Measurements from ENCODE around the gene C18orf54.
A peak's percentile ranks its signal among the peaks of the same experiment; 100 is the strongest.
"Not testable (repeated sequence)": the region's sequence is repeated elsewhere in the genome, so short reads cannot be mapped to it uniquely, and the experiment has no call there.

C18orf54 gene

DNA sequence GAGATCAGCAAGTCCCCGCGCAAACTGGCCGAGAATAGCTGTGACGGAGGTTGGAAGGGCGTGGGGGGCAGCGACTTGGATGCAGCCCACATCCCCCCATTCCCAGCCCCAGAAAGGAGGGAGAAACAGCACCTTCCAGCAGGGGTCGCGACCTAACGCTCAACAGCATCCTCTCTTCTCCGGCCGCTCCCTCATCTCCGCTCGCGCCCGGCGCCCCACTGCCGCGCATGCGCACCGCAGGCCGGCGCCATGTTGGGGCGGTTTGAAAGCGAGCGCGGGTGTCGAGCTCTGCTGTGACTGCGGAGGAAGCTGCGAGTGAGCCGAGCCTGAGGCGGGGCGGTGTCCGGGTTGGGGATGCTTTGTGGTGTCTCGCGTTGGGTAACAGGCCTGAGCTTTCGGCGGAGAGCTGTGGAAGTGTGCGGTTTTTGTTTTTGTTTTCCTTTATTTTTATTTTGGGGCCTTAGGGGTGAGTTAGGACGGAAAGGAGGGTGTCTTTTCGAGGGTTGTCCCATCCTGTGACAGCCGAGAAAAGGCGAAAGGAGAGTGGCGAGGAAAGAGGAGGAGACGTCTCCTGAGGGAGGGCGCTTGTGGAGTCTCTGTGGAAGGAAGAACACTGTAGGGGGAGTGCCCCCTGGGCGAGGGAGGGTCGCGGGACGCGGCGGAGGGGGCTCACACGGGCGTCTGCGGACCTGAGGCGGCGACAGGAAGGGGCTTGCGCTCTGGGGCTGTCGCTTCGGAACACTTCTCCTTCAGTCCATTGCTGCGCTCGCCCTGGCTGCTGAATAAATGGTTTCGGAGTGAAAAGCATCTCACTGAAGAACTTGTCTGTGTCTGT, at the start of gene C18orf54, which contains the start of gene STARD6:
TSS of gene C18orf54 (plus strand) at position 247 of the 835 bp plus-strand sequence. CDS start 2,667 bp downstream, outside the sequence.
TSS of gene STARD6 (minus strand) at position 199 of the 835 bp plus-strand sequence. CDS start 3,285 bp downstream, outside the sequence.
- peaks cover 0 to 6% of the 10 kb centered on the region in 2 donors for H3K4me1 ChIP-seq (ENCODE audit: control insufficient read depth in 1 of 2, insufficient read depth in 2 of 2, low read length in 2 of 2)
- no peaks in the 10 kb centered on the region for H3K36me3 ChIP-seq (ENCODE audit: control insufficient read depth in 1 of 2, insufficient read depth in 2 of 2, low read length in 2 of 2)
- peaks cover 0 to 7% of the 10 kb centered on the region in 2 donors for H3K27me3 ChIP-seq (ENCODE audit: control insufficient read depth in 1 of 2, insufficient read depth in 2 of 2, low read length in 2 of 2)
- peak within 1 kb of the TSS; percentile 61 to 63 for H3K9ac ChIP-seq (ENCODE audit: low read depth in 1 of 2, low read length in 2 of 2)
- no peaks in the 10 kb centered on the region for H3K9me3 ChIP-seq (ENCODE audit: control insufficient read depth in 1 of 2, low read length in 2 of 2)
- peak within 1 kb of the TSS; percentile 74 to 89 for H3K4me3 ChIP-seq (ENCODE audit: low read depth in 1 of 2, low read length in 2 of 2)
- no peak within 1 kb of the TSS for H3K27ac ChIP-seq (ENCODE audit: low read depth, low read length)

DNA sequence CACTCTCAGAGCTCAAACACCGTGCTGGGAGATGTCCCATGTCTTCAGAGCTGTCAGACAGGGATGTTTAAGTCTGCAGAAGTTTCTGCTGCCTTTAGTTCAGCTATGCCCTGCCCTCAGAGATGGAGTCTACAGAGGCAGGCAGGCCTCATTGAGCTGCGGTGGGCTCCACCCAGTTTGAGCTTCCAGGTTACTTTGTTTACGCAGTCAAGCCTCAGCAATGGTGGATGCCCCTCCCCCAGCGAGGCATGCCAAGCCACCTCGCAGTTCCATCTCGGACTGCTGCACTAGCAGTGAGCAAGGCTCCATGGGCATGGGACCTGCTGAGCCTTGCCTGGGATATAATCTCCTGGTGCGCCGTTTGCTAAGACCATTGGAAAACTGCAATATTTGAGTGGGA, 48.1 kb upstream of the C18orf54 start:
- not testable (repeated sequence) for H3K9ac ChIP-seq (ENCODE audit: low read depth in 1 of 2, low read length in 2 of 2); H3K27ac ChIP-seq (ENCODE audit: low read depth, low read length); H3K9me3 ChIP-seq (ENCODE audit: control insufficient read depth in 1 of 2, low read length in 2 of 2); H3K36me3 ChIP-seq (ENCODE audit: control insufficient read depth in 1 of 2, insufficient read depth in 2 of 2, low read length in 2 of 2); H3K4me3 ChIP-seq (ENCODE audit: low read depth in 1 of 2, low read length in 2 of 2); H3K27me3 ChIP-seq (ENCODE audit: control insufficient read depth in 1 of 2, insufficient read depth in 2 of 2, low read length in 2 of 2); H3K4me1 ChIP-seq (ENCODE audit: control insufficient read depth in 1 of 2, insufficient read depth in 2 of 2, low read length in 2 of 2)

GRCh38 chr18:54316071-54316820, 41.5 kb upstream of the C18orf54 start:
- no peak overlapping the region for H3K27ac ChIP-seq (ENCODE audit: low read depth, low read length)
- no peak overlapping the region for H3K4me3 ChIP-seq (ENCODE audit: low read depth in 1 of 2, low read length in 2 of 2)
- H3K9me3 ChIP-seq (ENCODE audit: control insufficient read depth in 1 of 2, low read length in 2 of 2) = peaks cover 0 to 4% of the 10 kb centered on the region in 2 donors
- no peaks in the 10 kb centered on the region for H3K36me3 ChIP-seq (ENCODE audit: control insufficient read depth in 1 of 2, insufficient read depth in 2 of 2, low read length in 2 of 2)
- H3K9ac ChIP-seq (ENCODE audit: low read depth in 1 of 2, low read length in 2 of 2) = no peak overlapping the region
- no peaks in the 10 kb centered on the region for H3K4me1 ChIP-seq (ENCODE audit: control insufficient read depth in 1 of 2, insufficient read depth in 2 of 2, low read length in 2 of 2)
- no peaks in the 10 kb centered on the region for H3K27me3 ChIP-seq (ENCODE audit: control insufficient read depth in 1 of 2, insufficient read depth in 2 of 2, low read length in 2 of 2)

DNA sequence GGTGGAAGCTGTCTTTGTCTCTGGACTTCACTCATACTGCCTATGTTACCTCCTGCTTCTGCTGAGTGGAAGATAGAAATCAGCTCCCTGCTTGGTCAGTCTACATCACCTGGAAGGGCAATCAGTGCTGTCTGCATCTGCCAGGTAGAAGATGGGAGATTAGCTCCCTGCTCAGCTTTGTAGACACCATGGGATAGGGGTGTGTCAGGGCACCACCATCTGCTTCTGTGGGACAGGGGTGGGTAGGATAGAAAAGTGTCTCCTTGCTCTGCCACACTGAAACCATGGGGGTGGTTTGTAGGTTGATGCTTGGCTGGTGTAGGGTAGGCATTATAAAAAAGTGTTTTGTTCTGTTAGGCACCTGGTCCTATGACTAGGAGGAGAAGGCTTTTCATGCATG, 34.1 kb upstream of the C18orf54 start:
- H3K27ac ChIP-seq (ENCODE audit: low read depth, low read length) = no peak overlapping the region
- no peaks in the 10 kb centered on the region for H3K36me3 ChIP-seq (ENCODE audit: control insufficient read depth in 1 of 2, insufficient read depth in 2 of 2, low read length in 2 of 2)
- no peak overlapping the region for H3K9ac ChIP-seq (ENCODE audit: low read depth in 1 of 2, low read length in 2 of 2)
- no peaks in the 10 kb centered on the region for H3K4me1 ChIP-seq (ENCODE audit: control insufficient read depth in 1 of 2, insufficient read depth in 2 of 2, low read length in 2 of 2)
- no peak overlapping the region for H3K4me3 ChIP-seq (ENCODE audit: low read depth in 1 of 2, low read length in 2 of 2)
- no peaks in the 10 kb centered on the region for H3K27me3 ChIP-seq (ENCODE audit: control insufficient read depth in 1 of 2, insufficient read depth in 2 of 2, low read length in 2 of 2)
- H3K9me3 ChIP-seq (ENCODE audit: control insufficient read depth in 1 of 2, low read length in 2 of 2) = no peaks in the 10 kb centered on the region

GRCh38 chr18:54323970-54324369, 33.7 kb upstream of the C18orf54 start:
- H3K9me3 ChIP-seq (ENCODE audit: control insufficient read depth in 1 of 2, low read length in 2 of 2) = no peaks in the 10 kb centered on the region
- no peak overlapping the region for H3K4me3 ChIP-seq (ENCODE audit: low read depth in 1 of 2, low read length in 2 of 2)
- no peaks in the 10 kb centered on the region for H3K4me1 ChIP-seq (ENCODE audit: control insufficient read depth in 1 of 2, insufficient read depth in 2 of 2, low read length in 2 of 2)
- H3K9ac ChIP-seq (ENCODE audit: low read depth in 1 of 2, low read length in 2 of 2) = no peak overlapping the region
- no peaks in the 10 kb centered on the region for H3K27me3 ChIP-seq (ENCODE audit: control insufficient read depth in 1 of 2, insufficient read depth in 2 of 2, low read length in 2 of 2)
- no peaks in the 10 kb centered on the region for H3K36me3 ChIP-seq (ENCODE audit: control insufficient read depth in 1 of 2, insufficient read depth in 2 of 2, low read length in 2 of 2)
- H3K27ac ChIP-seq (ENCODE audit: low read depth, low read length) = no peak overlapping the region

DNA sequence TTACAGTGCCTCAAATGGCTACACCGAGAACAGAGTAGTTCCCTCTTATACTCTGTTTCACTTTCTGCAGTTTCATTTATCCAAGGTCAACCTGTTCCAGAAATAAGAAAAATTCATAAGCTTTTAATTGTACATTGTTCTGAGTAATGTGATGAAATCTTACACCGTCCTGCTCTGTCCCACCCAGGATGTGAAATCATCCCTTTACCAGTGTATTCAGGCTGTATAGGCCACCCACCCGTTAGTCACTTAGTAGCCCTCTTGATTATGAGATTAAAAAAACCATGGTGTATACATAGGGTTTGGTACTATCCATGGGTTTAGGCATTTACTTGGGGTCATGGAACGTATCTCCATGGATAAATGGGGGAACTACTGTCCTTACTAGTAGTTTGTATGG, 29.9 kb upstream of the C18orf54 start:
- Histone ChIP-seq H3K4me1 (ENCODE audit: control insufficient read depth in 1 of 2, insufficient read depth in 2 of 2, low read length in 2 of 2) (no peaks in the 10 kb centered on the region), H3K4me3 (ENCODE audit: low read depth in 1 of 2, low read length in 2 of 2) (no peak overlapping the region), H3K9me3 (ENCODE audit: control insufficient read depth in 1 of 2, low read length in 2 of 2) (no peaks in the 10 kb centered on the region), H3K27me3 (ENCODE audit: control insufficient read depth in 1 of 2, insufficient read depth in 2 of 2, low read length in 2 of 2) (no peaks in the 10 kb centered on the region), H3K9ac (ENCODE audit: low read depth in 1 of 2, low read length in 2 of 2) (no peak overlapping the region), H3K36me3 (ENCODE audit: control insufficient read depth in 1 of 2, insufficient read depth in 2 of 2, low read length in 2 of 2) (no peaks in the 10 kb centered on the region), H3K27ac (ENCODE audit: low read depth, low read length) (no peak overlapping the region)

DNA sequence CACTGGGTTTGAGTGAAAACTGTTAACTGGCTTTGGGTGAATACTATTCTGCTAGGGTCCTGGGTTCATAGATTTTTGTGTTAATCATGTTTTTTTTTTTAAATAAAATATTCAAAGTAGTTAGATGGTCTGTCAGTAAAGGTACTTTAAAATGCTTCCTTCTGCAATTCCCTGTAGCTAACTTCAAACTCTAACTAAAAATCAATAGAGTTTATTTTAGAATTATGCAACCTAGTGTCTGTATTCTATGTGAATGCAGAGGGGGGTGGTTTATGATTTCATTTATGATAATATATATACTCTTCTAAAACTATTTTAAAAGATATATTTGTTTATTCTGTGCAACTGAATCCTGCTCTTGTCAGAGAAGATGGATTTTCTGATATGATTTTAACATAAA, 27.9 kb upstream of the C18orf54 start:
- no peaks in the 10 kb centered on the region for H3K4me1 ChIP-seq (ENCODE audit: control insufficient read depth in 1 of 2, insufficient read depth in 2 of 2, low read length in 2 of 2)
- H3K9ac ChIP-seq (ENCODE audit: low read depth in 1 of 2, low read length in 2 of 2) = no peak overlapping the region
- H3K36me3 ChIP-seq (ENCODE audit: control insufficient read depth in 1 of 2, insufficient read depth in 2 of 2, low read length in 2 of 2) = no peaks in the 10 kb centered on the region
- H3K27ac ChIP-seq (ENCODE audit: low read depth, low read length) = no peak overlapping the region
- no peaks in the 10 kb centered on the region for H3K9me3 ChIP-seq (ENCODE audit: control insufficient read depth in 1 of 2, low read length in 2 of 2)
- H3K4me3 ChIP-seq (ENCODE audit: low read depth in 1 of 2, low read length in 2 of 2) = no peak overlapping the region
- no peaks in the 10 kb centered on the region for H3K27me3 ChIP-seq (ENCODE audit: control insufficient read depth in 1 of 2, insufficient read depth in 2 of 2, low read length in 2 of 2)

DNA sequence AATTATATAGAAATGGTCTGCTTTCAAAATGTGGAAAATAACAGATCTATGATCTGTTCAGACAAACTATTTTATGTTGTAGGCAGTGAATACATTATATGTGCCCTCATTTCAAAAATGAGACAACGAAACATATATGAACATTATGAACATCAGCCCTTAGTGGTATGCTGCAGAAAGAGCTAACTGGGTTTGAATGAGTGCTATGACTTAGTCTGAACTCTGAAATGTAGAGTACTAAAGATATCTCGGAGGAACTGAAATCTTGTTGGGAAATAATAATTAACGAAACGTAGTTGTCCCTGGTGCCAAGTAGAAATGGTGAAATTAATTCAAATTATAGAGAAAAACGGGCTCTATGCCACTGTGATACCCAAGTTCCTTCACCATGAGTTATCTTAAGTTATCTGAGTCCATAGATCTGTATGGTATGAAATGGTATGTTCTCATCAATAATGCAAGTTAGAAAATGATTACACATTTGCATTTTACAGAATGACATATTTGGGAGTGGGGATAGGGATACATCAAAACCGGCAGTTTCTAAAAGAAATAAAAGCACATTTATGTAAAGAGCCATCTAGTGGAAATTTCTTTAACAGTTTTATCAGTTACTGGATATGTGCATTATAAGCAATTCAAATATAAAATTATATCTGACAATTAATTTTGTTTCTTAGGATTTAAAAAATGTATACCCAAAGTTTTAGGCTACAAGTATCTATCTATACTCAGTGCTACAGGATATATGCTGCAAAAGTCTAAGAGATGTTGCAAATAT, 26.7 kb upstream of the C18orf54 start:
- Histone ChIP-seq H3K4me1 (ENCODE audit: control insufficient read depth in 1 of 2, insufficient read depth in 2 of 2, low read length in 2 of 2) (no peaks in the 10 kb centered on the region), H3K27ac (ENCODE audit: low read depth, low read length) (no peak overlapping the region), H3K27me3 (ENCODE audit: control insufficient read depth in 1 of 2, insufficient read depth in 2 of 2, low read length in 2 of 2) (no peaks in the 10 kb centered on the region), H3K4me3 (ENCODE audit: low read depth in 1 of 2, low read length in 2 of 2) (no peak overlapping the region), H3K9me3 (ENCODE audit: control insufficient read depth in 1 of 2, low read length in 2 of 2) (no peaks in the 10 kb centered on the region), H3K9ac (ENCODE audit: low read depth in 1 of 2, low read length in 2 of 2) (no peak overlapping the region), H3K36me3 (ENCODE audit: control insufficient read depth in 1 of 2, insufficient read depth in 2 of 2, low read length in 2 of 2) (no peaks in the 10 kb centered on the region)

DNA sequence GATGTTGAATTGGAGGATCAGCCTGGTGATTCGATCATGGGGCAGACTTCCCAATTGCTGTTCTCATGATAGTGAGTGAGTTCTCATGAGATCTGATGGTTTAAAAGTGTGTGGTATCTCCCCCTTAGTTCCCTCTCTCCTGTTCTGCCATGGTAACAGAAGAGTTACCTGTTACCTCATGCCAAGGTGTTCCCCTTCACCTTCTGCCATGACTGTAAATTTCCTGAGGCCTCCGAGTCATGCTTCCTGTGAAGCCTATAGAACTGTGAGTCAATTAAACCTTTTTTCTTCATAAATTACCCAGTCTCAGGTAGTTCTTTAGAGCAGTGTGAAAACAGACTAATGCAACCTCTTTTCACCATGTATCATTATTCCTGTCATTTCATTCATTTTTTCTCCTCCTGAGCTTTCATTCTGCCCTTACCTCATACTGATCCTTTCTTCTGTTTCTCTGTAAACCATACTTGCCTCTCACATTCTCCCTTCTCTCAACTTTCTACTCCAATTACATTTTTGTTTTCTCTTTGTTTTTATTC, 22.0 kb upstream of the C18orf54 start:
- Histone ChIP-seq H3K9me3 (ENCODE audit: control insufficient read depth in 1 of 2, low read length in 2 of 2) (no peaks in the 10 kb centered on the region), H3K4me1 (ENCODE audit: control insufficient read depth in 1 of 2, insufficient read depth in 2 of 2, low read length in 2 of 2) (no peaks in the 10 kb centered on the region), H3K9ac (ENCODE audit: low read depth in 1 of 2, low read length in 2 of 2) (no peak overlapping the region), H3K36me3 (ENCODE audit: control insufficient read depth in 1 of 2, insufficient read depth in 2 of 2, low read length in 2 of 2) (no peaks in the 10 kb centered on the region), H3K27me3 (ENCODE audit: control insufficient read depth in 1 of 2, insufficient read depth in 2 of 2, low read length in 2 of 2) (no peaks in the 10 kb centered on the region), H3K27ac (ENCODE audit: low read depth, low read length) (no peak overlapping the region), H3K4me3 (ENCODE audit: low read depth in 1 of 2, low read length in 2 of 2) (no peak overlapping the region)

All from duodenal mucosa (tissue), 2 donors.